GM23248 (cell line): ENCODE results near the gene FHAD1.

Source experiments
- EZH2 ChIP-seq: fragments of 200-600 bp; sonication (generic); IDR thresholded peaks from 2 replicates; pipeline ENCODE4 v1.6.1; 2018; ENCODE audit warnings: antibody characterized with exemption, mild to moderate bottlenecking; ENCODE audit not compliant: insufficient read depth, poor library complexity, severe bottlenecking
- EZH2phosphoT487 ChIP-seq: fragments of 200-600 bp; sonication (generic); IDR thresholded peaks from 2 replicates; pipeline ENCODE4 v1.6.1; 2018; ENCODE audit warnings: antibody characterized with exemption, moderate library complexity, mild to moderate bottlenecking, low read depth; ENCODE audit not compliant: insufficient read depth

GRCh38 chr1:15206418-15207030, 40.5 kb upstream of the FHAD1 start:
- TF ChIP-seq EZH2phosphoT487: no peak
- no peak for TF ChIP-seq EZH2
